GM19452 (cell line): ENCODE data around the gene NBL1.

Source experiments
- ATAC-seq: cut with Tn5 transposase; IDR thresholded peaks from one replicate; pipeline ENCODE4 v1.9.1; 2021; ENCODE audit not compliant: unreplicated experiment

The NBL1 gene

GRCh38 chr1:19695772-19696171 lies 51.7 kb downstream of the NBL1 start:
- no peak for ATAC-seq

GRCh38 chr1:19696820-19697219 lies 52.7 kb downstream of the NBL1 start:
- ATAC-seq, result no peak

- ATAC-seq, result no peak
Measured at GRCh38 chr1:19698181-19698580, 54.1 kb downstream of the NBL1 start.

GRCh38 chr1:19700079-19700777 lies 56.1 kb downstream of the NBL1 start:
- no peak for ATAC-seq

GRCh38 chr1:19703280-19703679 lies 59.2 kb downstream of the NBL1 start:
- ATAC-seq, result no peak

GRCh38 chr1:19704247-19705113 lies 60.4 kb downstream of the NBL1 start:
- ATAC-seq, result no peak

GRCh38 chr1:19705464-19705863 lies 61.4 kb downstream of the NBL1 start:
- no peak for ATAC-seq

- no peak for ATAC-seq
Measured at GRCh38 chr1:19706136-19706535, 62.0 kb downstream of the NBL1 start.
